Measurements from ENCODE around the gene RRP9.

Gene RRP9

DNA sequence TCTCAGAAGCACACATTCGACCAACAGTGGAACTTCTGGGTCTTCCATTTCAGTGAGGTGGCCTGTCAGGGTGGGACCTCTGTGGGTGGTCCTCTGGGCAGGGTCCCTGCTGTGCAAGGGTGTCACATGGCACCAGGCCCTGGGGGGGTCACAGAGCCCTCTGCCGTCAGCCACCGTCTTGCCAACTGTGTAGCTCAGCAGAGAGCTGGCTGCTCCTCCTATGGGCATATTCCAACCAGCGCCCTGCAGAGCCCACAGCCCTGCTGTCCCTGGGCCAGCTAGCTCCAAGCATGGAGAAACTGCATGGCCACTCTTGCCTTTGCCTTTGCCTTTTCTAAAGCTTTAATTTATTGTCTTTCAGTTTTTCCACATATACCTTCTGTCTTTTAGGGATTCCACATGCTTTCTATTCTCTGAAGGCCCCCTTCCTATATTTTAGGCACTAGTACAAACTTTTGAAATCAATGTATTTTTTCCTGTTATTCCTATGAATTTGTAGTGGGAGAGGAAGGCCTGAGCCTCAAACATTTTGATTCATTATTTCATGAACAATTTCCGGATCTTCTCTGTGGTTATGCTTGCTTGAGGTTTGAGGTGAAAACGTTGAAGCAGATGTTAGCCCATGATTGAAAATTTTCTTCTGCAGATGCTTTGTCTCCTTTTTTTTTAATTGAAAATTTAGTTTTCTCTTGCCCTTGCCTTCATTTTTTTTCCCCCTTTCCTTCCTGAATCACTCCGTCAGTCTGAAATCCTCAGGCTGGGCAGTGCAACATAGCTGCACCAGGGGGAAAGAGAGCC is 50.3 kb downstream of the RRP9 start:
- peaks cover 14% of the 10 kb centered on the region for H3K27me3 Mint-ChIP-seq
- H3K36me3 Mint-ChIP-seq (ENCODE audit: low read depth), result no peaks in the 10 kb centered on the region
- no peaks in the 10 kb centered on the region for H3K9me3 Mint-ChIP-seq
- no peak for DNase-seq
- no peak overlapping the region for H3K4me3 Mint-ChIP-seq
- H3K4me1 Mint-ChIP-seq (ENCODE audit: low read depth), result peaks cover 9% of the 10 kb centered on the region
- no peak overlapping the region for H3K27ac Mint-ChIP-seq

DNA sequence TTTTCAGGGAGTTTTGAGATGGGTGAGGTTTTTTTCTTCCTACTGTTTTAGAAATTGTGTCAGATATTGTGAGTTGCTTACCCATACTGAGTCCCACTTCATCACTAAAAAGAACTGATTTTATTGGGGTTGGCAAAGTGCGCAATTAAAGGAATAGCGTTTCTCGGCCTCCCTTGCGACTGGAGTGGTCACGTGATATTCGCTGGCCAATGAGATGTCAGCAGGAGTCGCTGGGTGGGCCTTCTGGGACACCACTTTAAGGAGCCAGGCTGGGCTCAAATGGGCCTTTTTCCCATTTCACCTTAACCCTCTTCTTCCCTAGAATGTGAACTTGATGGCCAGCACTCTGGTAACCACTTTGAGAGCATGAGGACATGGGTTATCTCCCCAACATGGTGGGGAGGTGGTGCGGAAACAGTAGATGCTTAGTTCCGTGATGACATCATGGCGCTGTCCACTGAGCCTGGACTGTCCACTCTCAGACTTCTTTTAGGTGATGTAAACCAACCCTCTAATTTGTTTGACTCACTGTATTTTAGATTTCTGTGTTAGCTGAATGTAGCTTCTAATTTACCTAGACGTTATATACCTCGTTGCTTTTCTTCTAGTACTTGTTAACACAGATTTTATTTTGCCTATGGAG is 53.1 kb downstream of the RRP9 start:
- peaks cover 9% of the 10 kb centered on the region for H3K4me1 Mint-ChIP-seq (ENCODE audit: low read depth)

DNA sequence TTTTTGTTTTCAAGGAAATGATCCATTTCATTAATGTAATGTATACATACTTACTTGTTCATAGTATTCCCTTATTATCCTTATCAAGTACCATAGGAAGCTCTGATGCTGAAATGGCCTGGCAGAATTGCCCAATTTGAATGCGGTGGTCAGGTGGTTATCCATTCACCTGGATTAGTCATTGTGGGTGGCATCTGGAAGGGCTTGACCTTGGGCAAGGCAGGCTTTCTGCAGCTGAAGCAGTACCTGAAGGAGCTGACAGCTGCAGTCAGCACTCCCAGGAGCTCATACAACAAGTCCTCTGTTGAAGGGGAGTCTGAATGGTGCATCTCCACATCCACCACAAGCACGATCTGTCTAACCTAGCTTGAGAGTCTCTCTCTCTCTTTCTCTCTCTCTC is 54.1 kb downstream of the RRP9 start:
- no peak for DNase-seq

More for the DNA sequence above, 53.1 kb downstream of the RRP9 start:
- DNase-seq, result no peak
- H3K27ac Mint-ChIP-seq, result no peak overlapping the region
- H3K9me3 Mint-ChIP-seq, result no peaks in the 10 kb centered on the region
- no peak overlapping the region for H3K4me3 Mint-ChIP-seq
- peaks cover 6% of the 10 kb centered on the region for H3K27me3 Mint-ChIP-seq
- H3K36me3 Mint-ChIP-seq (ENCODE audit: low read depth), result no peaks in the 10 kb centered on the region

DNA sequence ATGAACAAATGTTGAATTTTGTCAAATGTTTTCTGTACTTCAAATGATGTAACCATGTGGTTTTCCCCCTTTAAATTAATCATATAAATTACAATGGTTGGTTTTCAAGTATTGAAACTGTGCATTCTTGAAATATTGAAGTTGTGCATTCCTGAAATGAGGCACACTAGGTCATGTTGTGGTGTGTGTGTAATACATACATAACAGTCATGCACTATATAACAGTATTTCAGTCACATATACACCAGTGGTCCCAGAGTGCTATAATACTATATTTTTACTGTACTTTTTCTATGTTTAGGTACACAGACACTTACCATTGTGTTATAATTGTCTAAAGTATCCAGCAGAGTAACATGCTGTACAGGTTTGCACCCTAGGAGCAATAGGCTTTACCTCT is 55.3 kb downstream of the RRP9 start:
- Mint-ChIP-seq H3K27me3 (peaks cover 16% of the 10 kb centered on the region), H3K4me3 (no peak overlapping the region), H3K36me3 (ENCODE audit: low read depth) (no peaks in the 10 kb centered on the region), H3K4me1 (ENCODE audit: low read depth) (peaks cover 4% of the 10 kb centered on the region), H3K9me3 (no peaks in the 10 kb centered on the region), H3K27ac (no peak overlapping the region)
- DNase-seq, result no peak

More for the DNA sequence above, 54.1 kb downstream of the RRP9 start:
- Mint-ChIP-seq H3K4me1 (ENCODE audit: low read depth) (peaks cover 9% of the 10 kb centered on the region), H3K27ac (no peak overlapping the region), H3K36me3 (ENCODE audit: low read depth) (no peaks in the 10 kb centered on the region), H3K27me3 (peaks cover 9% of the 10 kb centered on the region), H3K4me3 (no peak overlapping the region), H3K9me3 (no peaks in the 10 kb centered on the region)

Data from activated T-cell treated with anti-CD3 and anti-CD28 coated beads, Interleukin-2, amount 50 U/mL, for 24 hours (primary cell).